GM23338 (cell line): ENCODE data around the gene TASP1. TPM values are rescaled to one million over a fixed set of nuclear protein-coding genes. Genes with fewer than 3 reads are reported as not detected.

Experiments
- ATAC-seq: fragments of 200-7000 bp; cut with Tn5 transposase; 3 replicates; pipeline ENCODE4 v1.9.1; 2020
- DNase-seq: peaks from one replicate; pipeline ENCODE4 v3.0.0-alpha.2; 2015; ENCODE audit warnings: low spot score
- H2AFZ ChIP-seq: fragments of 200-600 bp; sonication (generic); 2 replicates; pipeline ENCODE4 v1.8.0; 2016; ENCODE audit warnings: antibody characterized with exemption, mild to moderate bottlenecking, moderate library complexity
- H3F3A ChIP-seq: fragments of 200-600 bp; sonication (generic); replicated peaks from 2 replicates; pipeline ENCODE4 v1.8.0; 2017; ENCODE audit warnings: antibody characterized with exemption, mixed run types, low read depth
- H3K27ac ChIP-seq: fragments of 200-600 bp; sonication (generic); 2 replicates; pipeline ENCODE4 v1.6.1; 2016; ENCODE audit warnings: low read depth
- H3K27me3 ChIP-seq: fragments of 200-600 bp; sonication (generic); 2 replicates; pipeline ENCODE4 v1.8.0; 2016; ENCODE audit warnings: mild to moderate bottlenecking, mixed run types, moderate library complexity; ENCODE audit not compliant: insufficient read depth
- H3K36me3 ChIP-seq: fragments of 200-600 bp; sonication (generic); 2 replicates; pipeline ENCODE4 v1.8.0; 2016; ENCODE audit warnings: mild to moderate bottlenecking; ENCODE audit not compliant: insufficient read depth
- H3K4me1 ChIP-seq: fragments of 200-600 bp; sonication (generic); 2 replicates; pipeline ENCODE4 v1.8.0; 2016; ENCODE audit warnings: mild to moderate bottlenecking, moderate library complexity; ENCODE audit not compliant: insufficient read depth
- H3K4me2 ChIP-seq: fragments of 200-600 bp; sonication (generic); 2 replicates; pipeline ENCODE4 v1.7.1; 2017; ENCODE audit warnings: mixed run types
- H3K4me3 ChIP-seq: fragments of 200-600 bp; sonication (generic); 2 replicates; pipeline ENCODE4 v1.6.1; 2016; ENCODE audit warnings: mixed run types
- H3K79me2 ChIP-seq: fragments of 200-600 bp; sonication (generic); replicated peaks from 2 replicates; pipeline ENCODE4 v1.8.0; 2017; ENCODE audit warnings: mild to moderate bottlenecking; ENCODE audit not compliant: insufficient read depth
- H3K9me2 ChIP-seq: fragments of 200-600 bp; sonication (generic); 2 replicates; pipeline ENCODE4 v1.8.0; 2017; ENCODE audit not compliant: insufficient read depth
- H4K20me1 ChIP-seq: fragments of 200-600 bp; sonication (generic); replicated peaks from 2 replicates; pipeline ENCODE4 v1.8.0; 2017; ENCODE audit warnings: mild to moderate bottlenecking; ENCODE audit not compliant: insufficient read depth
- H3K27ac Mint-ChIP-seq: 2 replicates; pipeline ENCODE4 v1.8.0; 2020; ENCODE audit warnings: inconsistent platforms, mild to moderate bottlenecking, moderate library complexity, mixed read lengths
- H3K27me3 Mint-ChIP-seq: 3 replicates; pipeline ENCODE4 v1.8.0; 2022; ENCODE audit warnings: low read depth, mild to moderate bottlenecking, moderate library complexity, mixed read lengths, inconsistent platforms; ENCODE audit not compliant: insufficient read depth, poor library complexity
- H3K36me3 Mint-ChIP-seq: 3 replicates; pipeline ENCODE4 v1.8.0; 2021; ENCODE audit warnings: low read depth, mild to moderate bottlenecking, inconsistent platforms, moderate library complexity, mixed read lengths
- H3K4me1 Mint-ChIP-seq: 3 replicates; pipeline ENCODE4 v1.8.0; 2020; ENCODE audit warnings: mild to moderate bottlenecking, inconsistent platforms, mixed read lengths
- H3K4me3 Mint-ChIP-seq: 3 replicates; pipeline ENCODE4 v1.8.0; 2021; ENCODE audit warnings: moderate library complexity, mild to moderate bottlenecking, inconsistent platforms, mixed read lengths
- H3K9me3 Mint-ChIP-seq: 3 replicates; pipeline ENCODE4 v1.8.0; 2020; ENCODE audit warnings: moderate library complexity, mild to moderate bottlenecking, inconsistent platforms, mixed read lengths
- ETS1 ChIP-seq: IDR thresholded peaks from 2 replicates; pipeline ENCODE4 v1.6.1; 2016; ENCODE audit warnings: antibody characterized with exemption
- EZH2 ChIP-seq: fragments of 200-600 bp; sonication (generic); IDR thresholded peaks from one replicate; pipeline ENCODE4 v1.8.0; 2017; ENCODE audit warnings: antibody characterized with exemption, mild to moderate bottlenecking, low read depth; ENCODE audit not compliant: unreplicated experiment
- EZH2phosphoT487 ChIP-seq: fragments of 200-600 bp; sonication (generic); IDR thresholded peaks from one replicate; pipeline ENCODE4 v1.8.1; 2018; ENCODE audit warnings: antibody characterized with exemption; ENCODE audit not compliant: unreplicated experiment
- JUNB ChIP-seq: IDR thresholded peaks from one replicate; pipeline ENCODE4 v1.6.1; 2016; ENCODE audit warnings: antibody characterized with exemption; ENCODE audit not compliant: unreplicated experiment
- NANOG ChIP-seq: IDR thresholded peaks from 2 replicates; pipeline ENCODE4 v1.6.1; 2016; ENCODE audit warnings: antibody characterized with exemption, borderline replicate concordance
- POLR2AphosphoS5 ChIP-seq: IDR thresholded peaks from 2 replicates; pipeline ENCODE4 v1.6.1; 2016; ENCODE audit warnings: antibody characterized with exemption, low read depth
- REST ChIP-seq: IDR thresholded peaks from one replicate; pipeline ENCODE4 v1.6.1; 2018; ENCODE audit warnings: antibody characterized with exemption; ENCODE audit not compliant: unreplicated experiment
- STAT1 ChIP-seq: IDR thresholded peaks from one replicate; pipeline ENCODE4 v1.6.1; 2016; ENCODE audit warnings: antibody characterized with exemption; ENCODE audit not compliant: unreplicated experiment
- ZNF114 ChIP-seq: fragments of 250-450 bp; sonication (Bioruptor Pico); IDR thresholded peaks from 2 replicates; pipeline ENCODE4 v1.5.0; 2020; ENCODE audit warnings: mild to moderate bottlenecking, moderate library complexity
- ZNF331 ChIP-seq: fragments of 250-450 bp; sonication (Bioruptor Pico); IDR thresholded peaks from 2 replicates; pipeline ENCODE4 v1.5.0; 2020; ENCODE audit warnings: low read depth, mild to moderate bottlenecking, moderate library complexity
- ZNF462 ChIP-seq: fragments of 250-450 bp; sonication (Bioruptor Pico); IDR thresholded peaks from 2 replicates; pipeline ENCODE4 v1.5.0; 2020; ENCODE audit warnings: mild to moderate bottlenecking, moderate library complexity
- polyA plus RNA-seq: library from polyadenylated mRNA; unstranded; fragments of >200 nt; fragmentation: Nextera tagmentation; extraction: Ambion mirVana; gene quantifications from 2 replicates; pipeline ENCODE4 v1.2.1, GENCODE V29; 2016
- total RNA-seq: library from RNA; depleted of rRNA; stranded (reverse); fragments of >200 nt; shearing (Covaris generic); gene quantifications from 2 replicates; pipeline ENCODE4 v1.2.3, GENCODE V29; 2014

TASP1 gene
- total and polyA plus RNA-seq, 2 experiments from 2014 or later, result 9.7 to 9.8 TPM

- Histone ChIP-seq H3K4me1 (no peaks in the 10 kb centered on the region), H3K4me2 (no peak overlapping the region), H3K27me3 (no peaks in the 10 kb centered on the region), H3K4me3 (no peak overlapping the region), H3K79me2 (no peaks in the 10 kb centered on the region), H3K36me3 (0 out of 2 replicates have a peak, but pooled peaks cover 6% of the 10 kb centered on the region), H3K27ac (no peak overlapping the region), H3K9me2 (no peaks in the 10 kb centered on the region), H4K20me1 (no peaks in the 10 kb centered on the region), H3F3A (no peaks in the 10 kb centered on the region), H2AFZ (no peak overlapping the region)
- no peaks in the 10 kb centered on the region; the same call in 2 of the 3 replicates for H3K36me3 Mint-ChIP-seq
- H3K4me3 Mint-ChIP-seq, result no peak overlapping the region
- no peaks in the 10 kb centered on the region for H3K27me3 Mint-ChIP-seq
- DNase-seq (no peak), ATAC-seq (no peak)
- no peaks in the 10 kb centered on the region for H3K9me3 Mint-ChIP-seq
- no peak for TF ChIP-seq POLR2AphosphoS5
- no peaks in the 10 kb centered on the region for H3K4me1 Mint-ChIP-seq
- H3K27ac Mint-ChIP-seq, result no peak overlapping the region
These were observed 108.6 kb downstream of the TASP1 start for GRCh38 chr20:13530146-13530545.

- no peaks in the 10 kb centered on the region for H3F3A ChIP-seq
- Mint-ChIP-seq H3K9me3 (no peaks in the 10 kb centered on the region), H3K27ac (no peak overlapping the region)
- no peak for TF ChIP-seq ETS1
- no peak for TF ChIP-seq ZNF331 (CRISPR knock-in tag)
- TF ChIP-seq ZNF462, result no peak
- TF ChIP-seq EZH2phosphoT487, result no peak
- TF ChIP-seq STAT1, result no peak
- no peak for TF ChIP-seq REST
- TF ChIP-seq JUNB, result no peak
- TF ChIP-seq EZH2, result no peak
- no peak for TF ChIP-seq NANOG
- no peak for TF ChIP-seq ZNF114 (CRISPR knock-in tag)
- no peak for TF ChIP-seq POLR2AphosphoS5
These were observed 112.2 kb downstream of the TASP1 start for GRCh38 chr20:13526551-13526950.

More at GRCh38 chr20:13526551-13526950, 112.2 kb downstream of the TASP1 start:
- Histone ChIP-seq H3K4me1 (no peaks in the 10 kb centered on the region), H3K79me2 (no peaks in the 10 kb centered on the region), H3K4me2 (no peak overlapping the region), H3K4me3 (no peak overlapping the region), H2AFZ (no peak overlapping the region), H3K9me2 (no peaks in the 10 kb centered on the region), H3K27me3 (no peaks in the 10 kb centered on the region), H4K20me1 (no peaks in the 10 kb centered on the region), H3K27ac (no peak overlapping the region), H3K36me3 (peaks cover 6% of the 10 kb centered on the region; the same call in 1 of the 2 replicates)
- ATAC-seq (no peak), DNase-seq (no peak)
- Mint-ChIP-seq H3K4me3 (no peak overlapping the region), H3K36me3 (peaks cover 12% of the 10 kb centered on the region), H3K4me1 (no peaks in the 10 kb centered on the region), H3K27me3 (no peaks in the 10 kb centered on the region)
